HepG2 (cell line): ENCODE results near the gene WDR82. TPM values are rescaled to one million over a fixed set of nuclear protein-coding genes. Genes with fewer than 3 reads are reported as not detected.

Source experiments
- LCORL ChIP-seq, 2 experiments: fragments of 450-650 bp in 1 of 2; sonication (generic) in 1 of 2; formaldehyde crosslinking in 1 of 2; IDR thresholded peaks; 2 replicates each; pipeline versions ENCODE4 v1.5.0 to v1.6.1; 2017 to 2020; ENCODE audit warnings: antibody characterized with exemption in 1 of 2, missing genetic modification reagents in 1 of 2
- NAIF1 ChIP-seq: sonication (generic); formaldehyde crosslinking; IDR thresholded peaks from 2 replicates; pipeline ENCODE4 v1.5.0; 2020; ENCODE audit warnings: mild to moderate bottlenecking, missing genetic modification reagents, borderline replicate concordance
- SATB2 ChIP-seq: sonication (generic); formaldehyde crosslinking; IDR thresholded peaks from 2 replicates; pipeline ENCODE4 v1.5.0; 2020; ENCODE audit warnings: missing genetic modification reagents
- SNAPC2 ChIP-seq: sonication (generic); formaldehyde crosslinking; IDR thresholded peaks from 2 replicates; pipeline ENCODE4 v1.8.1; 2022; ENCODE audit warnings: mild to moderate bottlenecking, missing genetic modification reagents
- WIZ ChIP-seq: sonication (generic); formaldehyde crosslinking; IDR thresholded peaks from 2 replicates; pipeline ENCODE4 v1.5.1; 2020; ENCODE audit warnings: mild to moderate bottlenecking, missing genetic modification reagents
- ZNF329 ChIP-seq: sonication (generic); formaldehyde crosslinking; IDR thresholded peaks from 2 replicates; pipeline ENCODE4 v1.9.0; 2021; ENCODE audit warnings: low read depth, mild to moderate bottlenecking, missing genetic modification reagents
- ZNF746 ChIP-seq: sonication (generic); formaldehyde crosslinking; IDR thresholded peaks from 2 replicates; pipeline ENCODE4 v1.8.0; 2022; ENCODE audit warnings: mild to moderate bottlenecking, missing genetic modification reagents
- polyA plus RNA-seq, 8 experiments: library from polyadenylated mRNA; depleted of rRNA in 3 of 8; stranded (reverse) in 7 of 8; unstranded in 1 of 8; fragments of >200 nt; fragmentation: Illumina TruSeq in 4 of 8; extraction: Trizol in 4 of 8; gene quantifications; 2 replicates each; pipeline versions ENCODE4 v1.2.1 to v1.2.3, GENCODE V29; 2011 to 2016; ENCODE audit warnings: low read depth in 4 of 8, missing spikeins in 1 of 8, mixed read lengths in 1 of 8; ENCODE audit not compliant: insufficient read depth in 1 of 8
- total RNA-seq, 5 experiments: library from RNA; depleted of rRNA; stranded (reverse); fragments of >200 nt; fragmentation: Illumina TruSeq; extraction: Trizol; gene quantifications; 2 replicates each; pipeline ENCODE4 v1.2.3, GENCODE V29; 2016; ENCODE audit warnings: low read depth in 1 of 5
- TF ChIP-seq, protein P1 (sequence below): sonication (generic); formaldehyde crosslinking; IDR thresholded peaks from 2 replicates; pipeline ENCODE4 v1.5.0; 2020; ENCODE audit warnings: mild to moderate bottlenecking, missing genetic modification reagents, borderline replicate concordance
- TF ChIP-seq, protein P2 (sequence below): sonication (generic); formaldehyde crosslinking; IDR thresholded peaks from 2 replicates; pipeline ENCODE4 v1.8.0; 2022; ENCODE audit warnings: mild to moderate bottlenecking, missing genetic modification reagents, moderate library complexity
- TF ChIP-seq, protein P3 (sequence below): fragments of 450-650 bp; IDR thresholded peaks from 2 replicates; pipeline ENCODE4 v1.6.1; 2017; ENCODE audit warnings: mild to moderate bottlenecking
- TF ChIP-seq, protein P4 (sequence below): sonication (generic); formaldehyde crosslinking; IDR thresholded peaks from 2 replicates; pipeline ENCODE4 v1.8.0; 2022; ENCODE audit warnings: missing genetic modification reagents, mild to moderate bottlenecking, borderline replicate concordance
- TF ChIP-seq, protein P5 (sequence below): IDR thresholded peaks from 2 replicates; pipeline ENCODE4 v1.6.1; 2012; ENCODE audit warnings: low read depth, low read length, improper control_type of control experiment

The WDR82 gene
- total and polyA plus RNA-seq, 2 of the 13 experiments (the other 11 are each of a cell fraction or from before 2014, with no cell fraction given): 39.1 to 59.5 TPM

DNA sequence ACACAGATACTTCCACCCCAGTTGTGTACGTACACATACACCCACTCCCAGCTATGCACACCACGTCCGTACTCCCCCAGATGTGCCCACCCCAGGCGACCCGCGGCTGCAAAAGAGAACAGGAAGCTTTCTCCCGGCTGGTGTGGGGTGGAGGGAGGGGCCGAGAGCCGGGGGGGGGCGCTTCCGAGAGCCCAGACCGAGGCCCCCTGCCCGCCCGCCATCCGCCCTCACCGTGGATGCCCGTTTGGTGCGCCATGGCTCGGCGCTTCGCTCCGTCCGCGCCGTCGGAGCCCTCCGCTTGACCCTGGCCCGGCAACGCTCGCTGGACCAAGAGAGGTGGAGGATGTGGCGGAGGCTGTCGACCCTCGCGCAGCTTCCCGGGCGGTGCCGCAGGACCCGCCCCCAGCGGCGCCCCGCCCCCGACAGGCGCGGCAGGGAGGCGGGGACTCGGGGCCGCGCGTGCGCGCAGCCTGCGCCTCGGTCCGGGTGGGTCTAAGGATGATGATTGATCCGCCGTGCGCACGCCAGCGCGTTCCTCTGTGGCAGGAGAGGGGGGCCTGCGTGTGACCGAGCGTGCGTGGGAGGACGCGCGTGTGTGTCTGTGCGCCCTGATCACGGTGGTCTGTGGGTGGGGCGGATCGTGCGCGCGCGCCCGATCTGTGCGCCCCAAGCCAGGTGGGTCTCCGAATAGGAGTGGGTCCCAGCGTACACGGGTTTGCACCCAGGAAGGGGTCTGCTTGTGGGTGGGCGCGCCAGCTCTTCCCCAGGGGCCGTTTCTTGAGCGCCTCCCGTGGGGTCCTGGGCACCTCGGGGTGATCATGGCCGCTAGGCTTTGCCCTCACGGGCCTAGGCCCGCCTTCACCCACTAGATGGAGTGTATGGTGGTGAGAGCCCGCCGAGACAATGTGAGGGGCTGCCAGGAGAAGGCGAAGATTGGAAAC lies 39.4 kb downstream of the WDR82 start, which contains the start of gene TWF2 (continued):
- TF ChIP-seq, protein P1, sequence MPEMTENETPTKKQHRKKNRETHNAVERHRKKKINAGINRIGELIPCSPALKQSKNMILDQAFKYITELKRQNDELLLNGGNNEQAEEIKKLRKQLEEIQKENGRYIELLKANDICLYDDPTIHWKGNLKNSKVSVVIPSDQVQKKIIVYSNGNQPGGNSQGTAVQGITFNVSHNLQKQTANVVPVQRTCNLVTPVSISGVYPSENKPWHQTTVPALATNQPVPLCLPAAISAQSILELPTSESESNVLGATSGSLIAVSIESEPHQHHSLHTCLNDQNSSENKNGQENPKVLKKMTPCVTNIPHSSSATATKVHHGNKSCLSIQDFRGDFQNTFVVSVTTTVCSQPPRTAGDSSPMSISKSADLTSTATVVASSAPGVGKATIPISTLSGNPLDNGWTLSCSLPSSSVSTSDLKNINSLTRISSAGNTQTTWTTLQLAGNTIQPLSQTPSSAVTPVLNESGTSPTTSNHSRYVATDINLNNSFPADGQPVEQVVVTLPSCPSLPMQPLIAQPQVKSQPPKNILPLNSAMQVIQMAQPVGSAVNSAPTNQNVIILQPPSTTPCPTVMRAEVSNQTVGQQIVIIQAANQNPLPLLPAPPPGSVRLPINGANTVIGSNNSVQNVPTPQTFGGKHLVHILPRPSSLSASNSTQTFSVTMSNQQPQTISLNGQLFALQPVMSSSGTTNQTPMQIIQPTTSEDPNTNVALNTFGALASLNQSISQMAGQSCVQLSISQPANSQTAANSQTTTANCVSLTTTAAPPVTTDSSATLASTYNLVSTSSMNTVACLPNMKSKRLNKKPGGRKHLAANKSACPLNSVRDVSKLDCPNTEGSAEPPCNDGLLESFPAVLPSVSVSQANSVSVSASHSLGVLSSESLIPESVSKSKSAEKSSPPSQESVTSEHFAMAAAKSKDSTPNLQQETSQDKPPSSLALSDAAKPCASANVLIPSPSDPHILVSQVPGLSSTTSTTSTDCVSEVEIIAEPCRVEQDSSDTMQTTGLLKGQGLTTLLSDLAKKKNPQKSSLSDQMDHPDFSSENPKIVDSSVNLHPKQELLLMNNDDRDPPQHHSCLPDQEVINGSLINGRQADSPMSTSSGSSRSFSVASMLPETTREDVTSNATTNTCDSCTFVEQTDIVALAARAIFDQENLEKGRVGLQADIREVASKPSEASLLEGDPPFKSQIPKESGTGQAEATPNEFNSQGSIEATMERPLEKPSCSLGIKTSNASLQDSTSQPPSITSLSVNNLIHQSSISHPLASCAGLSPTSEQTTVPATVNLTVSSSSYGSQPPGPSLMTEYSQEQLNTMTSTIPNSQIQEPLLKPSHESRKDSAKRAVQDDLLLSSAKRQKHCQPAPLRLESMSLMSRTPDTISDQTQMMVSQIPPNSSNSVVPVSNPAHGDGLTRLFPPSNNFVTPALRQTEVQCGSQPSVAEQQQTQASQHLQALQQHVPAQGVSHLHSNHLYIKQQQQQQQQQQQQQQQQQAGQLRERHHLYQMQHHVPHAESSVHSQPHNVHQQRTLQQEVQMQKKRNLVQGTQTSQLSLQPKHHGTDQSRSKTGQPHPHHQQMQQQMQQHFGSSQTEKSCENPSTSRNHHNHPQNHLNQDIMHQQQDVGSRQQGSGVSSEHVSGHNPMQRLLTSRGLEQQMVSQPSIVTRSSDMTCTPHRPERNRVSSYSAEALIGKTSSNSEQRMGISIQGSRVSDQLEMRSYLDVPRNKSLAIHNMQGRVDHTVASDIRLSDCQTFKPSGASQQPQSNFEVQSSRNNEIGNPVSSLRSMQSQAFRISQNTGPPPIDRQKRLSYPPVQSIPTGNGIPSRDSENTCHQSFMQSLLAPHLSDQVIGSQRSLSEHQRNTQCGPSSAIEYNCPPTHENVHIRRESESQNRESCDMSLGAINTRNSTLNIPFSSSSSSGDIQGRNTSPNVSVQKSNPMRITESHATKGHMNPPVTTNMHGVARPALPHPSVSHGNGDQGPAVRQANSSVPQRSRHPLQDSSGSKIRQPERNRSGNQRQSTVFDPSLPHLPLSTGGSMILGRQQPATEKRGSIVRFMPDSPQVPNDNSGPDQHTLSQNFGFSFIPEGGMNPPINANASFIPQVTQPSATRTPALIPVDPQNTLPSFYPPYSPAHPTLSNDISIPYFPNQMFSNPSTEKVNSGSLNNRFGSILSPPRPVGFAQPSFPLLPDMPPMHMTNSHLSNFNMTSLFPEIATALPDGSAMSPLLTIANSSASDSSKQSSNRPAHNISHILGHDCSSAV: no peak
- TF ChIP-seq ZNF329: no peak
- TF ChIP-seq, protein P2, sequence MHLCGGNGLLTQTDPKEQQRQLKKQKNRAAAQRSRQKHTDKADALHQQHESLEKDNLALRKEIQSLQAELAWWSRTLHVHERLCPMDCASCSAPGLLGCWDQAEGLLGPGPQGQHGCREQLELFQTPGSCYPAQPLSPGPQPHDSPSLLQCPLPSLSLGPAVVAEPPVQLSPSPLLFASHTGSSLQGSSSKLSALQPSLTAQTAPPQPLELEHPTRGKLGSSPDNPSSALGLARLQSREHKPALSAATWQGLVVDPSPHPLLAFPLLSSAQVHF (CRISPR knock-in tag): no peak
- TF ChIP-seq, protein P3, sequence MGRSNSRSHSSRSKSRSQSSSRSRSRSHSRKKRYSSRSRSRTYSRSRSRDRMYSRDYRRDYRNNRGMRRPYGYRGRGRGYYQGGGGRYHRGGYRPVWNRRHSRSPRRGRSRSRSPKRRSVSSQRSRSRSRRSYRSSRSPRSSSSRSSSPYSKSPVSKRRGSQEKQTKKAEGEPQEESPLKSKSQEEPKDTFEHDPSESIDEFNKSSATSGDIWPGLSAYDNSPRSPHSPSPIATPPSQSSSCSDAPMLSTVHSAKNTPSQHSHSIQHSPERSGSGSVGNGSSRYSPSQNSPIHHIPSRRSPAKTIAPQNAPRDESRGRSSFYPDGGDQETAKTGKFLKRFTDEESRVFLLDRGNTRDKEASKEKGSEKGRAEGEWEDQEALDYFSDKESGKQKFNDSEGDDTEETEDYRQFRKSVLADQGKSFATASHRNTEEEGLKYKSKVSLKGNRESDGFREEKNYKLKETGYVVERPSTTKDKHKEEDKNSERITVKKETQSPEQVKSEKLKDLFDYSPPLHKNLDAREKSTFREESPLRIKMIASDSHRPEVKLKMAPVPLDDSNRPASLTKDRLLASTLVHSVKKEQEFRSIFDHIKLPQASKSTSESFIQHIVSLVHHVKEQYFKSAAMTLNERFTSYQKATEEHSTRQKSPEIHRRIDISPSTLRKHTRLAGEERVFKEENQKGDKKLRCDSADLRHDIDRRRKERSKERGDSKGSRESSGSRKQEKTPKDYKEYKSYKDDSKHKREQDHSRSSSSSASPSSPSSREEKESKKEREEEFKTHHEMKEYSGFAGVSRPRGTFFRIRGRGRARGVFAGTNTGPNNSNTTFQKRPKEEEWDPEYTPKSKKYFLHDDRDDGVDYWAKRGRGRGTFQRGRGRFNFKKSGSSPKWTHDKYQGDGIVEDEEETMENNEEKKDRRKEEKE: no peak
- TF ChIP-seq, protein P4, sequence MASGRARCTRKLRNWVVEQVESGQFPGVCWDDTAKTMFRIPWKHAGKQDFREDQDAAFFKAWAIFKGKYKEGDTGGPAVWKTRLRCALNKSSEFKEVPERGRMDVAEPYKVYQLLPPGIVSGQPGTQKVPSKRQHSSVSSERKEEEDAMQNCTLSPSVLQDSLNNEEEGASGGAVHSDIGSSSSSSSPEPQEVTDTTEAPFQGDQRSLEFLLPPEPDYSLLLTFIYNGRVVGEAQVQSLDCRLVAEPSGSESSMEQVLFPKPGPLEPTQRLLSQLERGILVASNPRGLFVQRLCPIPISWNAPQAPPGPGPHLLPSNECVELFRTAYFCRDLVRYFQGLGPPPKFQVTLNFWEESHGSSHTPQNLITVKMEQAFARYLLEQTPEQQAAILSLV (CRISPR knock-in tag): peak; percentile 16; the same call in 1 of the 2 replicates
- no peak for TF ChIP-seq SATB2 (CRISPR knock-in tag)
- TF ChIP-seq NAIF1 (CRISPR knock-in tag): no peak
- TF ChIP-seq LCORL (IDR thresholded peaks at IDR 0.05): no peak
- TF ChIP-seq LCORL (CRISPR knock-in tag; IDR thresholded peaks at IDR 0.05): peak; percentile 52; the same call in 1 of the 2 replicates
- no peak for TF ChIP-seq SNAPC2 (CRISPR knock-in tag)
- TF ChIP-seq WIZ (CRISPR knock-in tag): no peak
- TF ChIP-seq ZNF746 (CRISPR knock-in tag): 0 out of 2 replicates have a peak, but pooled peaks have one; percentile 19
- TF ChIP-seq, protein P5, sequence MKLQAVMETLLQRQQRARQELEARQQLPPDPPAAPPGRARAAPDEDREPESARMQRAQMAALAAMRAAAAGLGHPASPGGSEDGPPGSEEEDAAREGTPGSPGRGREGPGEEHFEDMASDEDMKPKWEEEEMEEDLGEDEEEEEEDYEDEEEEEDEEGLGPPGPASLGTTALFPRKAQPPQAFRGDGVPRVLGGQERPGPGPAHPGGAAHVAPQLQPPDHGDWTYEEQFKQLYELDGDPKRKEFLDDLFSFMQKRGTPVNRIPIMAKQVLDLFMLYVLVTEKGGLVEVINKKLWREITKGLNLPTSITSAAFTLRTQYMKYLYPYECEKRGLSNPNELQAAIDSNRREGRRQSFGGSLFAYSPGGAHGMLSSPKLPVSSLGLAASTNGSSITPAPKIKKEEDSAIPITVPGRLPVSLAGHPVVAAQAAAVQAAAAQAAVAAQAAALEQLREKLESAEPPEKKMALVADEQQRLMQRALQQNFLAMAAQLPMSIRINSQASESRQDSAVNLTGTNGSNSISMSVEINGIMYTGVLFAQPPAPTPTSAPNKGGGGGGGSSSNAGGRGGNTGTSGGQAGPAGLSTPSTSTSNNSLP: no peak
